ENCODE measurements around the gene MRPS14. TPM values are rescaled to one million over a fixed set of nuclear protein-coding genes. Genes with fewer than 3 reads are reported as not detected.

MRPS14 gene
- total RNA-seq, 1 donor from 2014 or later, result 8.2 TPM

DNA sequence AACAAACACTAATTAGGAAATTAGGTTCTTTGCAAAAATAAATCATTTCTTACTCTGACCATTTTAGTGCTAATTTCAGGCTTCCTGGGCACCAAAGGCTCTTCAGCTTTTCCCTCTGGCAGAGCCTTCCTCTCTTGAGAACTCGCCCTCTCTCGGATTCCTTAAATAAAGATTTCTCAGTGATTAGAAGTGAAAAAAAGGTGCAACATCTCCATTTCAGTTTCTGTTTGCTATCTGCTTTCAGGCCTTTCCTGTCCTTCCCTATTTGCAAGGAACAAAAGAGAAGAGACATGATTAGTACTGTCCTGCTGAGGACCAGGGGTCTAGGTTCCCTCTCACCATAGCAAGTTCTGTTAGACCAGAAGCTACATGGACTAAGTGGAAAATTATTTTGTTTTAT, 51.3 kb downstream of the MRPS14 start:
- TF ChIP-seq, protein P1, sequence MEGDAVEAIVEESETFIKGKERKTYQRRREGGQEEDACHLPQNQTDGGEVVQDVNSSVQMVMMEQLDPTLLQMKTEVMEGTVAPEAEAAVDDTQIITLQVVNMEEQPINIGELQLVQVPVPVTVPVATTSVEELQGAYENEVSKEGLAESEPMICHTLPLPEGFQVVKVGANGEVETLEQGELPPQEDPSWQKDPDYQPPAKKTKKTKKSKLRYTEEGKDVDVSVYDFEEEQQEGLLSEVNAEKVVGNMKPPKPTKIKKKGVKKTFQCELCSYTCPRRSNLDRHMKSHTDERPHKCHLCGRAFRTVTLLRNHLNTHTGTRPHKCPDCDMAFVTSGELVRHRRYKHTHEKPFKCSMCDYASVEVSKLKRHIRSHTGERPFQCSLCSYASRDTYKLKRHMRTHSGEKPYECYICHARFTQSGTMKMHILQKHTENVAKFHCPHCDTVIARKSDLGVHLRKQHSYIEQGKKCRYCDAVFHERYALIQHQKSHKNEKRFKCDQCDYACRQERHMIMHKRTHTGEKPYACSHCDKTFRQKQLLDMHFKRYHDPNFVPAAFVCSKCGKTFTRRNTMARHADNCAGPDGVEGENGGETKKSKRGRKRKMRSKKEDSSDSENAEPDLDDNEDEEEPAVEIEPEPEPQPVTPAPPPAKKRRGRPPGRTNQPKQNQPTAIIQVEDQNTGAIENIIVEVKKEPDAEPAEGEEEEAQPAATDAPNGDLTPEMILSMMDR (IDR thresholded peaks at IDR 0.05), result no peak
- intact Hi-C loops (cut with DNase I), result no loop called here
- H3K27ac ChIP-seq, result no peak overlapping the region
- no peak overlapping the region for H3K4me3 ChIP-seq
- H3K36me3 ChIP-seq, result no peaks in the 10 kb centered on the region
- no peaks in the 10 kb centered on the region for H3K27me3 ChIP-seq
- H3K9me3 ChIP-seq, result no peaks in the 10 kb centered on the region
- H3K4me1 ChIP-seq, result peaks cover 3 to 11% of the 10 kb centered on the region in 2 donors
- DNase-seq (ENCODE audit: low spot score in 2 of 2), result no peak

DNA sequence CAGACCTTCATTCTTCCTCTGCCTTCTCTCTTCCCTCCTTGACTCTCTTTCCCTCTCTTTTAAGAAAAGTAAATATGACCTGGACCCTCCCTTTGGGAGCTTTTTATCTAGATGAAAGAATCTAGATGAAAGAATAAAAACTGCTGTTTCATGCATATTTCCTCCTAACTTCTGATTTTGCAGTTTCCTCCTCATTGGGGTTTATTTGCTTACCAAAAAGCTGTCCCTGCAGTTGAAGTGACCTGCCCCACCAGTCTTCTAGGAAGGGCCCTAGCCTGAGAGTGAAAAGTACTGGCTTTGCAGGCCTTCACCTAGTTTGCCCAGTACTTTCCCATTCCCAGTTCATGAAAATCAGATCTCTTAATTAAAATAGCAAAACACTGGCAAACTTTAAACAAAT, 51.8 kb downstream of the MRPS14 start:
- Histone ChIP-seq H3K9me3 (no peaks in the 10 kb centered on the region), H3K36me3 (no peaks in the 10 kb centered on the region), H3K4me3 (no peak overlapping the region), H3K4me1 (peaks cover 3 to 11% of the 10 kb centered on the region in 2 donors), H3K27me3 (no peaks in the 10 kb centered on the region), H3K27ac (no peak overlapping the region)
- intact Hi-C loops (cut with DNase I), result no loop called here
- TF ChIP-seq, protein P1 (IDR thresholded peaks at IDR 0.05), result no peak
- no peak for DNase-seq (ENCODE audit: low spot score in 2 of 2)

DNA sequence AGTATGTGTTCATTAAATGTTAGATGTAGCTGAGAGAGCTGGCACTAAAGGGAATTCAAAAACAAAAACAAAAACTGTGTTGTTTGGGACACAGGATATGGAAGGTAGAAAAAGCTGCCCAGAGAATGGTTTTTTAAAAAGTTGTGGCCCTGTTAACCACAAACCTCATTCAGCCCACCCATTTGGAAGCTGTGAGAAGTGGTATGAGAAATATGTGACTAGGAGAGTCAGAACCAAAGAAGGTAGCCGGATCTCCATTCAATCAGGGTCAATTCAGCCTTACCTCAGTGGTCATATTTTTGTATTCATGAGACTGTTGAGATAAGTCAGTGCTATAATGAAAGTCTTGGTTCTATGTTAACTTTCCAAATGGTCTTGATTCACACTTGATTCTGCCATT, 53.2 kb downstream of the MRPS14 start:
- TF ChIP-seq, protein P1 (IDR thresholded peaks at IDR 0.05), result no peak
- DNase-seq (ENCODE audit: low spot score in 2 of 2), result no peak
- Histone ChIP-seq H3K9me3 (no peaks in the 10 kb centered on the region), H3K27ac (no peak overlapping the region), H3K4me1 (peaks cover 3 to 14% of the 10 kb centered on the region in 2 donors), H3K27me3 (no peaks in the 10 kb centered on the region), H3K36me3 (no peaks in the 10 kb centered on the region), H3K4me3 (no peak overlapping the region)
- intact Hi-C loops (cut with DNase I), result no loop called here

DNA sequence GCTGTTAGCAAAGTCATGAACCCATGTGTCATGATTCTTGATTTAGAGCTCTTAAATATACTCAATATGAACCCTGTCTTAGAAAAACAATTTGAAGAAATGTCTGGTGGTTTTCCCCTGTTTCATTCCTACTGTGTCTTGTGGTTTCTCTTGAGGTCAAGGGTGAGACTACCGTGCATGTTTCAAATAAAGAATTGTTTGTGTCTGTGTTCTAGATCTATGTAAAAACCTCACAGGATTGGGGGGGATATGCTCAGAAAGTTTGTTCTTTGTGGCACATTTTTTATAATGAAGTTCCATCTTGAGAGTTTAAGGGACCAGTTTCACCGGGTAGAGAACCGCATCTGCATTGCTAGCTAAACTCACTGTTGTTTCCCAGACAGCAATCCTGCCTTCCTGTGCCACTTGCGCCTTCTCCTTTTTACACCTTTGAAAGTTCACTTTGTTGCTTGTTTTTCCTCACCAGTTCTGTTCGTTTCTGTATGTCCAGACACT, 54.4 kb downstream of the MRPS14 start:
- no peak for DNase-seq (ENCODE audit: low spot score in 2 of 2)
- no peaks in the 10 kb centered on the region for H3K9me3 ChIP-seq
- intact Hi-C loops (cut with DNase I), result no loop called here
- peaks cover 3 to 21% of the 10 kb centered on the region in 2 donors for H3K4me1 ChIP-seq
- peak overlapping the region; percentile 10 to 57 for H3K27ac ChIP-seq
- H3K36me3 ChIP-seq, result no peaks in the 10 kb centered on the region
- TF ChIP-seq, protein P1 (IDR thresholded peaks at IDR 0.05), result no peak
- H3K27me3 ChIP-seq, result no peaks in the 10 kb centered on the region
- H3K4me3 ChIP-seq, result no peak overlapping the region

DNA sequence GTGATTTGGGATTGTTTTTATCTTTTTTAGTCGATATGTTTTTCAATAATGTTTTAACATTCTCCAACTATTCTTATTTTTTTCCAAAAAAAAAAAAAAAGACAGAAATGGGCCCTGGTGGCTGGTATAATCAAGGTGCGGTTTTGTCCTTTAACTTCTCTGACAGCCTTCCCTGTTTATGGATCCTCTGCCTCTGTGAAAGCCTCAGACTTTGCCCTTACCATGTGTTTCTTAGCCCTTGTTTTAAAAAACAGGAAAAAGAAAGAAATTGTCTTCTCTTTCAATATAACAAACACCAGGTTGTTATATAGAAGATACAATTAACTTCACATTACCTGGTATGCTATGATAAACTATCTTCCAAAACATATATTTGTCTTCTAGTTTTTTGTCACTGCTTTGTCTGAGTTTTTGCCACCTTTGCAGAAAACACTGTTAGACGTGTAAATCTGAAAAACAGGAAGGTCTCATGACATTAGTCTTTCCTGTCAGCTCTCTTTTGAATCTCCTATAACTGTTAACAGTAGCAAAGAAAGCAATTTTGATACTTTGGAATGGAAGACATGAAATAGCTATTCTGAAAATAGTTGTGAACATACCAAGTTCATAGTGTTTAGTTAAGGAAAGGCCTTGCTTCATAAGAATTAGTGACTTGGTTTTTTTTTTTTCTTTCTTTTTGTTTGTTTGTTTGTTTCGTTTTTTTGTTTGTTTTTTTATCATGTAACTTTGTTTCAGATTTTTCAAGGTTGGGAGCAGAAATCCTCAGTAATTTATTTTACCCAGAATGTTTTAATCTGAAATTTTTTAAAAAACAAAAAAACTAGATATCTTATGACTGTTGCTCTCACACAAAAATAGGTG, 55.1 kb downstream of the MRPS14 start:
- peaks cover 3 to 26% of the 10 kb centered on the region in 2 donors for H3K4me1 ChIP-seq
- no peaks in the 10 kb centered on the region for H3K36me3 ChIP-seq

More for the DNA sequence above, 55.1 kb downstream of the MRPS14 start:
- Histone ChIP-seq H3K27me3 (no peaks in the 10 kb centered on the region), H3K4me3 (no peak overlapping the region), H3K27ac (peak overlapping the region; percentile 10 to 57), H3K9me3 (no peaks in the 10 kb centered on the region)
- intact Hi-C loops (cut with DNase I), result no loop called here
- DNase-seq (ENCODE audit: low spot score in 2 of 2), result no peak
- TF ChIP-seq, protein P1 (IDR thresholded peaks at IDR 0.05), result no peak
